Measurements from ENCODE around the gene ZNF277. TPM values are rescaled to one million over a fixed set of nuclear protein-coding genes. Genes with fewer than 3 reads are reported as not detected.

The ZNF277 gene
- total and polyA plus RNA-seq, 4 donors, result 11.9 to 47.6 (median 24.9) TPM

- Histone ChIP-seq H3K36me3 (ENCODE audit: control insufficient read depth in 4 of 4, insufficient read depth in 4 of 4, low read length in 4 of 4) (no peaks in the 10 kb centered on the region), H3K9ac (ENCODE audit: insufficient read depth in 1 of 2, low read length in 2 of 2) (no peak overlapping the region), H3K4me3 (no peak overlapping the region), H3K4me1 (ENCODE audit: control insufficient read depth in 5 of 5, insufficient read depth in 5 of 5, low read length in 5 of 5) (peaks cover 3 to 24% (median 14%) of the 10 kb centered on the region in 5 donors), H3K27me3 (ENCODE audit: control insufficient read depth in 3 of 3, insufficient read depth in 3 of 3, low read length in 2 of 3) (no peaks in the 10 kb centered on the region), H3K9me3 (ENCODE audit: control insufficient read depth in 4 of 4, insufficient read depth in 3 of 4, low read length in 3 of 4) (no peaks in the 10 kb centered on the region), H3K27ac (ENCODE audit: low read depth in 1 of 2, low read length in 1 of 2) (no peak overlapping the region)
- no peak for TF ChIP-seq CTCF (IDR thresholded peaks at IDR 0.05; ENCODE audit: control extremely low read depth, extremely low read depth)
- DNase-seq (no peak), ATAC-seq (ENCODE audit: insufficient read depth, low FRiP score) (no peak)
Observed at GRCh38 chr7:112214268-112214667, 7.8 kb downstream of the ZNF277 start.

- no peaks in the 10 kb centered on the region for H3K27me3 ChIP-seq (ENCODE audit: control insufficient read depth in 3 of 3, insufficient read depth in 3 of 3, low read length in 2 of 3)
- TF ChIP-seq CTCF (IDR thresholded peaks at IDR 0.05; ENCODE audit: control extremely low read depth, extremely low read depth), result no peak
Observed at GRCh38 chr7:112214883-112215282, 8.4 kb downstream of the ZNF277 start.

GRCh38 chr7:112215787-112216186 is 9.3 kb downstream of the ZNF277 start:
- 77 to 87% methylated on average over 4 of the region's 4 CpGs for WGBS, 2 donors
- no peak for ATAC-seq (ENCODE audit: insufficient read depth, low FRiP score)
- no peak for DNase-seq
- Histone ChIP-seq H3K9ac (ENCODE audit: insufficient read depth in 1 of 2, low read length in 2 of 2) (no peak overlapping the region), H3K27me3 (ENCODE audit: control insufficient read depth in 3 of 3, insufficient read depth in 3 of 3, low read length in 2 of 3) (no peaks in the 10 kb centered on the region), H3K4me3 (no peak overlapping the region), H3K9me3 (ENCODE audit: control insufficient read depth in 4 of 4, insufficient read depth in 3 of 4, low read length in 3 of 4) (no peaks in the 10 kb centered on the region), H3K36me3 (ENCODE audit: control insufficient read depth in 4 of 4, insufficient read depth in 4 of 4, low read length in 4 of 4) (no peaks in the 10 kb centered on the region), H3K4me1 (ENCODE audit: control insufficient read depth in 5 of 5, insufficient read depth in 5 of 5, low read length in 5 of 5) (peaks cover 1 to 24% (median 14%) of the 10 kb centered on the region in 5 donors), H3K27ac (ENCODE audit: low read depth in 1 of 2, low read length in 1 of 2) (no peak overlapping the region)
- no peak for TF ChIP-seq CTCF (IDR thresholded peaks at IDR 0.05; ENCODE audit: control extremely low read depth, extremely low read depth)

More at GRCh38 chr7:112214883-112215282, 8.4 kb downstream of the ZNF277 start:
- H3K4me3 ChIP-seq, result no peak overlapping the region
- no peaks in the 10 kb centered on the region for H3K36me3 ChIP-seq (ENCODE audit: control insufficient read depth in 4 of 4, insufficient read depth in 4 of 4, low read length in 4 of 4)
- no peaks in the 10 kb centered on the region for H3K9me3 ChIP-seq (ENCODE audit: control insufficient read depth in 4 of 4, insufficient read depth in 3 of 4, low read length in 3 of 4)
- no peak for ATAC-seq (ENCODE audit: insufficient read depth, low FRiP score)
- WGBS, 2 donors, result 84 to 85% methylated on average over 2 of the region's 2 CpGs
- DNase-seq, result no peak
- H3K4me1 ChIP-seq (ENCODE audit: control insufficient read depth in 5 of 5, insufficient read depth in 5 of 5, low read length in 5 of 5), result peaks cover 3 to 24% (median 14%) of the 10 kb centered on the region in 5 donors
- no peak overlapping the region for H3K9ac ChIP-seq (ENCODE audit: insufficient read depth in 1 of 2, low read length in 2 of 2)
- no peak overlapping the region for H3K27ac ChIP-seq (ENCODE audit: low read depth in 1 of 2, low read length in 1 of 2)

GRCh38 chr7:112220877-112221434 is 14.5 kb downstream of the ZNF277 start:
- ATAC-seq (ENCODE audit: insufficient read depth, low FRiP score) (no peak), DNase-seq (no peak)
- H3K27ac ChIP-seq (ENCODE audit: low read depth in 1 of 2, low read length in 1 of 2), result no peak overlapping the region
- peaks cover 2 to 15% (median 6%) of the 10 kb centered on the region in 5 donors for H3K4me1 ChIP-seq (ENCODE audit: control insufficient read depth in 5 of 5, insufficient read depth in 5 of 5, low read length in 5 of 5)
- no peak overlapping the region for H3K9ac ChIP-seq (ENCODE audit: insufficient read depth in 1 of 2, low read length in 2 of 2)
- 93 to 94% methylated on average over 20 of the region's 20 CpGs for WGBS, 2 donors
- no peaks in the 10 kb centered on the region for H3K36me3 ChIP-seq (ENCODE audit: control insufficient read depth in 4 of 4, insufficient read depth in 4 of 4, low read length in 4 of 4)
- no peak overlapping the region for H3K4me3 ChIP-seq
- TF ChIP-seq CTCF (IDR thresholded peaks at IDR 0.05; ENCODE audit: control extremely low read depth, extremely low read depth), result no peak
- H3K27me3 ChIP-seq (ENCODE audit: control insufficient read depth in 3 of 3, insufficient read depth in 3 of 3, low read length in 2 of 3), result no peaks in the 10 kb centered on the region
- H3K9me3 ChIP-seq (ENCODE audit: control insufficient read depth in 4 of 4, insufficient read depth in 3 of 4, low read length in 3 of 4), result no peaks in the 10 kb centered on the region

Measured in lung (tissue), 12 donors.